Fibroblast of lung (primary cell): ENCODE results near the gene UNC5A.

Experiments used
- EZH2 ChIP-seq: IDR thresholded peaks from 2 replicates; pipeline ENCODE4 v1.5.1; 2012; ENCODE audit warnings: low read length, control low read depth, mild to moderate bottlenecking; ENCODE audit errors: missing control alignments
- TF ChIP-seq, protein P1 (sequence below), 2 donors: IDR thresholded peaks in 1 of 2; conservative IDR thresholded peaks in 1 of 2; 1 replicate in 1 of 2; 2 replicates in 1 of 2; pipeline ENCODE4 v1.5.1; 2011 to 2012; ENCODE audit warnings: low read length in 2 of 2, control low read depth in 1 of 2, inconsistent platforms in 1 of 2, low read depth in 1 of 2, mild to moderate bottlenecking in 1 of 2

- no peak for TF ChIP-seq EZH2
- TF ChIP-seq, protein P1, sequence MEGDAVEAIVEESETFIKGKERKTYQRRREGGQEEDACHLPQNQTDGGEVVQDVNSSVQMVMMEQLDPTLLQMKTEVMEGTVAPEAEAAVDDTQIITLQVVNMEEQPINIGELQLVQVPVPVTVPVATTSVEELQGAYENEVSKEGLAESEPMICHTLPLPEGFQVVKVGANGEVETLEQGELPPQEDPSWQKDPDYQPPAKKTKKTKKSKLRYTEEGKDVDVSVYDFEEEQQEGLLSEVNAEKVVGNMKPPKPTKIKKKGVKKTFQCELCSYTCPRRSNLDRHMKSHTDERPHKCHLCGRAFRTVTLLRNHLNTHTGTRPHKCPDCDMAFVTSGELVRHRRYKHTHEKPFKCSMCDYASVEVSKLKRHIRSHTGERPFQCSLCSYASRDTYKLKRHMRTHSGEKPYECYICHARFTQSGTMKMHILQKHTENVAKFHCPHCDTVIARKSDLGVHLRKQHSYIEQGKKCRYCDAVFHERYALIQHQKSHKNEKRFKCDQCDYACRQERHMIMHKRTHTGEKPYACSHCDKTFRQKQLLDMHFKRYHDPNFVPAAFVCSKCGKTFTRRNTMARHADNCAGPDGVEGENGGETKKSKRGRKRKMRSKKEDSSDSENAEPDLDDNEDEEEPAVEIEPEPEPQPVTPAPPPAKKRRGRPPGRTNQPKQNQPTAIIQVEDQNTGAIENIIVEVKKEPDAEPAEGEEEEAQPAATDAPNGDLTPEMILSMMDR (conservative IDR thresholded peaks at IDR 0.05 in 1 of 2, IDR thresholded peaks at IDR 0.05 in 1 of 2; ENCODE audit: low read depth in 1 of 2, low read length in 2 of 2): no peak
These were observed 47.0 kb downstream of the UNC5A start for GRCh38 chr5:176857216-176857893.
